H1 (cell line): ENCODE data around the gene IP6K1. TPM values are rescaled to one million over a fixed set of nuclear protein-coding genes. Genes with fewer than 3 reads are reported as not detected.
A peak's percentile ranks its signal among the peaks of the same experiment; 100 is the strongest.

Experiments used
- CTCF ChIA-PET: fragments of 300-600 bp; sonication (Branson Sonifier 250); formaldehyde crosslinking; loops from one replicate; lab custom pipeline; 2021; ENCODE audit not compliant: partially characterized antibody; lab: Charles Lee
- POLR2A ChIA-PET: fragments of 300-600 bp; sonication (Branson Sonifier 250); formaldehyde crosslinking; loops from one replicate; lab custom pipeline; 2021; ENCODE audit warnings: inconsistent platforms; ENCODE audit not compliant: partially characterized antibody; lab: Charles Lee
- DNase-seq, 2 experiments: peaks; one replicate each; pipeline versions ENCODE4 v3.0.0 to v3.0.0-alpha.2; 2010 to 2022; ENCODE audit warnings: low spot score in 2 of 2, low read depth in 1 of 2, mixed read lengths in 1 of 2
- FAIRE-seq: peaks from 2 replicates; lab custom pipeline; 2011; peaks lifted over from hg19 to GRCh38; lab: Jason Lieb, UNC
- H2AFZ ChIP-seq: 2 replicates; pipeline ENCODE4 v1.8.1; 2012; ENCODE audit warnings: low read length, inconsistent platforms
- H2AK5ac ChIP-seq: 2 replicates; pipeline ENCODE4 v1.6.1; 2013; ENCODE audit warnings: low read depth, low read length
- H2BK120ac ChIP-seq: replicated peaks from 2 replicates; pipeline ENCODE3; 2013; ENCODE audit warnings: low read depth, low read length, inconsistent platforms
- H2BK12ac ChIP-seq: 2 replicates; pipeline ENCODE4 v1.6.1; 2013; ENCODE audit warnings: low read depth, low read length
- H2BK15ac ChIP-seq: 2 replicates; pipeline ENCODE4 v1.6.1; 2013; ENCODE audit warnings: low read length
- H2BK20ac ChIP-seq: 2 replicates; pipeline ENCODE4 v1.6.1; 2013; ENCODE audit warnings: low read length
- H2BK5ac ChIP-seq: 2 replicates; pipeline ENCODE4 v1.6.1; 2013; ENCODE audit warnings: low read depth, low read length
- H3K14ac ChIP-seq: 2 replicates; pipeline ENCODE4 v1.6.1; 2013; ENCODE audit warnings: inconsistent platforms; ENCODE audit not compliant: insufficient read length
- H3K18ac ChIP-seq: 2 replicates; pipeline ENCODE4 v1.6.1; 2013; ENCODE audit warnings: low read length; ENCODE audit errors: extremely low read depth
- H3K23ac ChIP-seq: 2 replicates; pipeline ENCODE4 v1.6.1; 2013; ENCODE audit warnings: inconsistent platforms; ENCODE audit not compliant: insufficient read length
- H3K23me2 ChIP-seq: 2 replicates; pipeline ENCODE4 v1.6.1; 2013; ENCODE audit warnings: low read depth, low read length
- H3K27ac ChIP-seq: 2 replicates; pipeline ENCODE4 v1.6.1; 2011; ENCODE audit warnings: low read depth, low read length, inconsistent platforms
- H3K27me3 ChIP-seq, 4 experiments: replicated peaks in 1 of 4; 1 replicate in 1 of 4; 2 replicates in 3 of 4; pipeline versions ENCODE4 v1.6.1 to v1.8.1; 2011 to 2013; ENCODE audit warnings: low read length in 3 of 4, mild to moderate bottlenecking in 3 of 4, inconsistent platforms in 2 of 4, mixed read lengths in 2 of 4, moderate library complexity in 1 of 4; ENCODE audit not compliant: control insufficient read depth in 3 of 4, insufficient read depth in 3 of 4; ENCODE audit errors: extremely low read depth in 1 of 4
- H3K36me3 ChIP-seq, 4 experiments: 2 replicates each; pipeline versions ENCODE4 v1.6.1 to v1.8.1; 2011 to 2013; ENCODE audit warnings: mild to moderate bottlenecking in 4 of 4, low read length in 3 of 4, moderate library complexity in 2 of 4, control low read depth in 1 of 4, inconsistent platforms in 1 of 4; ENCODE audit not compliant: insufficient read depth in 4 of 4, control insufficient read depth in 2 of 4
- H3K4ac ChIP-seq: replicated peaks from 2 replicates; pipeline ENCODE3; 2013; ENCODE audit warnings: low read length, low read depth, mixed read lengths, inconsistent platforms; ENCODE audit not compliant: insufficient read length
- H3K4me1 ChIP-seq, 4 experiments: replicated peaks in 1 of 4; 1 replicate in 1 of 4; 2 replicates in 3 of 4; pipeline versions ENCODE4 v1.6.1 to v1.8.1; 2011 to 2013; ENCODE audit warnings: low read length in 3 of 4, inconsistent platforms in 2 of 4, mixed read lengths in 1 of 4; ENCODE audit not compliant: insufficient read depth in 4 of 4, control insufficient read depth in 3 of 4
- H3K4me2 ChIP-seq, 2 experiments: 2 replicates each; pipeline versions ENCODE4 v1.6.1 to v1.8.1; 2011 to 2013; ENCODE audit warnings: low read depth in 2 of 2, low read length in 2 of 2, control low read depth in 1 of 2, inconsistent platforms in 1 of 2, mild to moderate bottlenecking in 1 of 2; ENCODE audit not compliant: insufficient read depth in 1 of 2
- H3K4me3 ChIP-seq, 4 experiments: fragments of 200-600, 300-600 bp in 1 of 4; sonication (generic), shearing (Covaris generic), sonication (Bioruptor Twin) in 1 of 4; 2 replicates each; pipeline versions ENCODE4 v1.5.1 to v1.8.1; 2011 to 2016; ENCODE audit warnings: low read length in 4 of 4, low read depth in 3 of 4, control low read depth in 2 of 4, inconsistent platforms in 2 of 4, mild to moderate bottlenecking in 2 of 4, mixed read lengths in 1 of 4, moderate library complexity in 1 of 4; ENCODE audit not compliant: insufficient read depth in 2 of 4; ENCODE audit errors: extremely low read depth in 1 of 4
- H3K56ac ChIP-seq: replicated peaks from 2 replicates; pipeline ENCODE3; 2013; ENCODE audit warnings: low read depth, mild to moderate bottlenecking, mixed read lengths, low read length, inconsistent platforms; ENCODE audit not compliant: insufficient read length
- H3K79me1 ChIP-seq: 2 replicates; pipeline ENCODE4 v1.6.1; 2013; ENCODE audit warnings: low read depth, low read length, control low read depth
- H3K79me2 ChIP-seq, 2 experiments: 2 replicates each; pipeline versions ENCODE4 v1.6.1 to v1.8.1; 2012 to 2013; ENCODE audit warnings: low read length in 2 of 2, mild to moderate bottlenecking in 2 of 2, inconsistent platforms in 1 of 2; ENCODE audit not compliant: insufficient read depth in 2 of 2, control insufficient read depth in 1 of 2
- H3K9ac ChIP-seq, 4 experiments: replicated peaks in 1 of 4; 1 replicate in 1 of 4; 2 replicates in 3 of 4; pipeline versions ENCODE4 v1.6.1 to v1.8.1; 2011 to 2013; ENCODE audit warnings: low read depth in 3 of 4, low read length in 3 of 4, control low read depth in 2 of 4, mild to moderate bottlenecking in 2 of 4, moderate library complexity in 2 of 4, inconsistent platforms in 1 of 4; ENCODE audit errors: extremely low read depth in 1 of 4
- H3K9me3 ChIP-seq, 2 experiments: 2 replicates each; pipeline versions ENCODE4 v1.6.1 to v1.8.1; 2012 to 2013; ENCODE audit warnings: mild to moderate bottlenecking in 2 of 2, moderate library complexity in 2 of 2, control low read depth in 1 of 2, inconsistent platforms in 1 of 2, low read depth in 1 of 2, low read length in 1 of 2, mixed read lengths in 1 of 2; ENCODE audit not compliant: insufficient read depth in 2 of 2
- H4K20me1 ChIP-seq, 2 experiments: replicated peaks in 1 of 2; 2 replicates each; pipeline versions ENCODE3 to v1.8.1; 2011 to 2013; ENCODE audit warnings: inconsistent platforms in 2 of 2, low read length in 2 of 2, mild to moderate bottlenecking in 1 of 2; ENCODE audit not compliant: insufficient read depth in 2 of 2, control insufficient read depth in 1 of 2
- H4K5ac ChIP-seq: 2 replicates; pipeline ENCODE4 v1.6.1; 2013; ENCODE audit warnings: low read length, low read depth, mixed read lengths, inconsistent platforms; ENCODE audit not compliant: insufficient read length
- H4K8ac ChIP-seq: 2 replicates; pipeline ENCODE4 v1.8.0; 2013; ENCODE audit warnings: mild to moderate bottlenecking, moderate library complexity, low read length, inconsistent platforms; ENCODE audit not compliant: insufficient read depth; ENCODE audit errors: extremely low read depth
- H4K91ac ChIP-seq: replicated peaks from 2 replicates; pipeline ENCODE3; 2013; ENCODE audit warnings: low read length, mixed read lengths, inconsistent platforms; ENCODE audit not compliant: insufficient read length
- BRCA1 ChIP-seq: IDR thresholded peaks from 2 replicates; pipeline ENCODE4 v1.6.1; 2012; ENCODE audit warnings: low read depth, low read length, improper control_type of control experiment
- EGR1 ChIP-seq: IDR thresholded peaks from 2 replicates; pipeline ENCODE4 v1.6.1; 2011; ENCODE audit warnings: low read depth, low read length, borderline replicate concordance
- GABPA ChIP-seq: IDR thresholded peaks from 2 replicates; pipeline ENCODE4 v1.6.1; 2011; ENCODE audit warnings: mild to moderate bottlenecking, low read length, moderate library complexity, borderline replicate concordance; ENCODE audit not compliant: insufficient read depth
- HDAC6 ChIP-seq: IDR thresholded peaks from one replicate; pipeline ENCODE4 v1.7.1; 2012; ENCODE audit warnings: low read depth, mild to moderate bottlenecking, inconsistent platforms, low read length, moderate library complexity
- KDM4A ChIP-seq: IDR thresholded peaks from one replicate; pipeline ENCODE4 v1.7.1; 2012; ENCODE audit warnings: low read depth, mild to moderate bottlenecking, moderate library complexity, low read length, inconsistent platforms; ENCODE audit not compliant: severe bottlenecking
- RAD21 ChIP-seq, 2 experiments: IDR thresholded peaks in 1 of 2; conservative IDR thresholded peaks in 1 of 2; 2 replicates each; pipeline ENCODE4 v1.6.1; 2011; ENCODE audit warnings: low read depth in 2 of 2, low read length in 2 of 2, improper control_type of control experiment in 1 of 2, inconsistent platforms in 1 of 2, mild to moderate bottlenecking in 1 of 2, moderate library complexity in 1 of 2
- RXRA ChIP-seq: IDR thresholded peaks from 2 replicates; pipeline ENCODE4 v1.6.1; 2011; ENCODE audit warnings: low read depth, mild to moderate bottlenecking, low read length, moderate library complexity; ENCODE audit not compliant: insufficient read depth
- SP2 ChIP-seq: IDR thresholded peaks from 2 replicates; pipeline ENCODE4 v1.6.1; 2012; ENCODE audit warnings: mild to moderate bottlenecking, low read length, inconsistent platforms
- SP4 ChIP-seq: IDR thresholded peaks from 2 replicates; pipeline ENCODE4 v1.6.1; 2012; ENCODE audit warnings: low read length, inconsistent platforms
- TAF7 ChIP-seq: optimal IDR thresholded peaks from 2 replicates; pipeline ENCODE3; 2011; ENCODE audit warnings: low read depth, mild to moderate bottlenecking, inconsistent platforms, low read length, moderate library complexity, borderline replicate concordance
- TCF12 ChIP-seq: IDR thresholded peaks from 2 replicates; pipeline ENCODE4 v1.6.1; 2011; ENCODE audit warnings: low read depth, mild to moderate bottlenecking, low read length
- WGBS, 2 experiments: shearing (Covaris generic) in 1 of 2; methylation state at CpG; one replicate each; pipeline versions ENCODE4 v1.1.6 to v1.1.7; 2013 to 2015; ENCODE audit warnings: low lambda C conversion rate in 2 of 2, mixed read lengths in 2 of 2, inconsistent platforms in 1 of 2, low coverage in 1 of 2, missing lambda C conversion rate in 1 of 2; ENCODE audit not compliant: insufficient replicate concordance in 2 of 2, insufficient coverage in 1 of 2, insufficient read length in 1 of 2; ENCODE audit errors: extremely low coverage in 1 of 2, missing lambda C conversion rate in 1 of 2; 5-methylcytosine and 5-hydroxymethylcytosine counted together
- polyA plus RNA-seq, 7 experiments: library from polyadenylated mRNA; depleted of rRNA in 3 of 7; stranded (reverse) in 5 of 7; unstranded in 2 of 7; fragments of >200 nt in 5 of 7; fragments of 200-250 nt in 2 of 7; gene quantifications; 1 replicate in 5 of 7; 2 replicates in 1 of 7; 4 replicates in 1 of 7; pipeline versions ENCODE4 v1.2.1 to v1.2.3, GENCODE V29; 2011 to 2013; ENCODE audit warnings: missing spikeins in 2 of 7, mixed read lengths in 2 of 7
- total RNA-seq: library from RNA; stranded (reverse); fragmentation: NEBNext Ultra II Directional; extraction: Animal tissue kit (Norgen Biotek cat#: 25700); gene quantifications from 2 replicates; pipeline ENCODE4 v1.2.1, GENCODE V29; 2021
- TF ChIP-seq, protein P1 (sequence below): IDR thresholded peaks from 2 replicates; pipeline ENCODE4 v1.6.1; 2012; ENCODE audit warnings: inconsistent platforms

IP6K1 gene
- total and polyA plus RNA-seq, 2 of the 8 experiments (the other 6 are each of a cell fraction or from before 2014, with no cell fraction given): 31.5 to 35.2 TPM

DNA sequence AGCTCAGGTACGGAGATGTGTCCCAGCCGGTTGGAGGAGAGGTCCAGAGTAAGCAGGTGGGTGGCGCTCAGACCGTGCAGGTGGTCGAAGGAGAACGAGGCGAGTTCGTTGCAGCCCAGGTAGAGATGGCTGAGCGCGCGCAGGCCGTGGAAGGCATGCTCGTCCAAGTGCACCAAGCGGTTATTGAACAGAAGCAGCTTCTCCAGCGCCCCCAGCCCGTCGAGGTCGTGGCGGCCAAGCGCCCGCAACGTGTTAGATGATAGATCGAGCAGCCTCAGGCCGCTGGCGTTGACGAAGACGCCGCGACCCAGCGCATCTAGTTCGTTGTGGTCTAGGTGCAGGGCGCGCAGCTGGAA, 67.5 kb downstream of the IP6K1 start:
- Histone ChIP-seq H3K23ac (no peak overlapping the region), H3K56ac (peak overlapping the region; percentile 60), H4K8ac (peak overlapping the region; percentile 90; the same call in 1 of the 2 replicates), H2BK15ac (no peak overlapping the region), H2AK5ac (no peak overlapping the region), H3K14ac (no peak overlapping the region), H3K9ac (peak overlapping the region in 3 of 4 experiments; percentile 5 to 62 (median 61); a peak in 5 of 7 replicates), H3K79me1 (peaks cover 5% of the 10 kb centered on the region; the same call in 1 of the 2 replicates), H3K4me2 (peak overlapping the region; percentile 63 to 97), H3K18ac (peak overlapping the region; percentile 51; the same call in 1 of the 2 replicates), H3K27me3 (no peaks in the 10 kb centered on the region), H3K36me3 (peaks cover 6 to 13% (median 8%) of the 10 kb centered on the region in 4 experiments; a peak in 4 of 8 replicates), H2AFZ (no peak overlapping the region), H2BK20ac (no peak overlapping the region; the same call in 1 of the 2 replicates), H4K91ac (peak overlapping the region; percentile 90), H2BK12ac (peak overlapping the region; percentile 21; the same call in 1 of the 2 replicates), H3K79me2 (peaks cover 0 to 8% of the 10 kb centered on the region in 2 experiments; a peak in 1 of 4 replicates), H3K9me3 (no peaks in the 10 kb centered on the region), H3K4ac (peak overlapping the region; percentile 32), H3K4me3 (peak overlapping the region; percentile 45 to 62 (median 56)), H2BK5ac (peak overlapping the region; percentile 84; the same call in 1 of the 2 replicates), H4K5ac (peak overlapping the region; percentile 51), H4K20me1 (peaks cover 7 to 26% of the 10 kb centered on the region in 2 experiments), H2BK120ac (no peak overlapping the region), H3K27ac (no peak overlapping the region), H3K23me2 (peaks cover 16% of the 10 kb centered on the region; the same call in 1 of the 2 replicates), H3K4me1 (peaks cover 0 to 22% (median 11%) of the 10 kb centered on the region in 4 experiments; a peak in 6 of 7 replicates)
- DNase-seq: peak; percentile 23 to 75
- CTCF ChIA-PET: interaction anchor here (0.6 to 7.8 kb wide), 13 partner anchors 11 to 189 kb away, joined by 3 to 127 read pairs (median 4); partner anchors contain the start of genes IP6K1 and MST1R
- POLR2A ChIA-PET: interaction anchor here (0.7 to 7.3 kb wide), 24 partner anchors 7 to 250 kb away, joined by 3 to 57 read pairs (median 5); partner anchors contain the start of genes IP6K1, MST1 and RNF123
- FAIRE-seq: no peak
- WGBS, 2 experiments: 19% methylated on average over 33 of the region's 33 CpGs; no CpG with 5 or more reads in 1 of the 2 experiments
- no peak for TF ChIP-seq TCF12
- TF ChIP-seq SP4: no peak
- TF ChIP-seq KDM4A: peak; percentile 46
- TF ChIP-seq TAF7: peak; percentile 6
- TF ChIP-seq EGR1: no peak
- TF ChIP-seq SP2: no peak
- no peak for TF ChIP-seq BRCA1
- 0 out of 2 replicates have a peak, but pooled peaks have one; percentile 11 for TF ChIP-seq GABPA
- no peak for TF ChIP-seq RXRA
- TF ChIP-seq, protein P1, sequence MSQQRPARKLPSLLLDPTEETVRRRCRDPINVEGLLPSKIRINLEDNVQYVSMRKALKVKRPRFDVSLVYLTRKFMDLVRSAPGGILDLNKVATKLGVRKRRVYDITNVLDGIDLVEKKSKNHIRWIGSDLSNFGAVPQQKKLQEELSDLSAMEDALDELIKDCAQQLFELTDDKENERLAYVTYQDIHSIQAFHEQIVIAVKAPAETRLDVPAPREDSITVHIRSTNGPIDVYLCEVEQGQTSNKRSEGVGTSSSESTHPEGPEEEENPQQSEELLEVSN: peak; percentile 87; the same call in 1 of the 2 replicates
- no peak for TF ChIP-seq HDAC6
- TF ChIP-seq RAD21 (IDR thresholded peaks at IDR 0.05 in 1 of 2, conservative IDR thresholded peaks at IDR 0.05 in 1 of 2; ENCODE audit: low read depth in 2 of 2, low read length in 2 of 2): no peak
